Adrenal gland (tissue), 12 donors: ENCODE data around the gene SIK2. TPM values are rescaled to one million over a fixed set of nuclear protein-coding genes. Genes with fewer than 3 reads are reported as not detected.

Experiments used
- DNase-seq, 7 donors: peaks; one replicate each; pipeline ENCODE4 v3.0.0-alpha.2; 2019 to 2020
- H3K27ac ChIP-seq, 5 donors: fragments of 200-600 bp; sonication (generic) in 4 of 5; 1 replicate in 3 of 5; 2 replicates in 2 of 5; pipeline versions ENCODE4 v1.5.1 to v1.8.0; 2016 to 2020; ENCODE audit warnings: mild to moderate bottlenecking in 1 of 5
- H3K27me3 ChIP-seq: fragments of 200-600 bp; 2 replicates; pipeline ENCODE4 v1.8.0; 2021
- H3K36me3 ChIP-seq, 2 donors: fragments of 200-600 bp; replicated peaks in 1 of 2; 1 replicate in 1 of 2; 2 replicates in 1 of 2; pipeline versions ENCODE4 v1.5.1 to v1.8.0; 2018 to 2022
- H3K4me1 ChIP-seq, 2 donors: fragments of 200-600 bp; replicated peaks in 1 of 2; 1 replicate in 1 of 2; 2 replicates in 1 of 2; pipeline versions ENCODE4 v1.5.1 to v1.8.0; 2018 to 2021
- H3K4me3 ChIP-seq, 4 donors: fragments of 200-600 bp; sonication (generic) in 3 of 4; one replicate each; pipeline ENCODE4 v1.5.1; 2016 to 2018
- H3K9me3 ChIP-seq, 3 donors: fragments of 200-600 bp; sonication (generic) in 1 of 3; replicated peaks in 1 of 3; 1 replicate in 2 of 3; 2 replicates in 1 of 3; pipeline versions ENCODE4 v1.5.1 to v1.8.0; 2016 to 2021
- POLR2A ChIP-seq, 2 donors: fragments of 450-650 bp; IDR thresholded peaks; one replicate each; pipeline ENCODE4 v1.6.1; 2017; ENCODE audit warnings: antibody characterized with exemption in 2 of 2, mild to moderate bottlenecking in 2 of 2, moderate library complexity in 1 of 2
- WGBS, 4 donors: extraction: QIAGEN DNeasy Blood & Tissue Kit in 2 of 4; methylation state at CpG; one replicate each; pipeline versions ENCODE4 v1.1.5 to v1.1.7; 2013 to 2017; 5-methylcytosine and 5-hydroxymethylcytosine counted together
- intact Hi-C, 2 donors: fragments of 100-400 bp; cut with DNase I; formaldehyde crosslinking; loops; one replicate each; pipeline versions ENCODE4 v1.14.1 to v1.15.0; 2022 to 2023
- polyA plus RNA-seq, 3 donors: library from polyadenylated mRNA; stranded (reverse); fragments of 200-250 nt in 2 of 3; fragments of 350-450 nt in 1 of 3; fragmentation: Illumina TruSeq in 1 of 3; extraction: RNeasy Lipid Tissue Mini Kit (QIAGEN cat#74804) in 1 of 3; gene quantifications; one replicate each; pipeline ENCODE4 v1.2.3, GENCODE V29; 2013 to 2014
- total RNA-seq, 9 donors: library from RNA; depleted of rRNA in 4 of 9; stranded (reverse); fragments of >200 nt in 4 of 9; fragments of 120-200 nt in 1 of 9; fragmentation: NEBNext Ultra II Directional in 1 of 9; extraction: Animal tissue kit (Norgen Biotek cat#: 25700) in 1 of 9; gene quantifications; one replicate each; pipeline versions ENCODE4 v1.1.0 to v1.2.4, GENCODE V29; 2013 to 2023
- TF ChIP-seq, protein P1 (sequence below), 6 experiments: fragments of 450-650 bp in 4 of 6; fragments of 200-600 bp in 2 of 6; sonication (generic) in 1 of 6; IDR thresholded peaks; 1 replicate in 5 of 6; 2 replicates in 1 of 6; pipeline versions ENCODE4 v1.5.1 to v1.8.0; 2016 to 2021; ENCODE audit warnings: antibody characterized with exemption in 6 of 6, mild to moderate bottlenecking in 2 of 6, moderate library complexity in 1 of 6
- donor health status: healthy with polysubstance abuse.
- donor health status: Bipolar disorder and iron deficiency.
- donor health status: DM: yes; HTN: yes; CAD: no.
- donor health status: DM: no; HTN: no; CAD: no.
- donor health status: DM: no; HTN: no; CAD: no.
- donor health status: DM: yes; HTN: yes; CAD: no.

Gene SIK2
- total and polyA plus RNA-seq, 12 donors = 7.6 to 33.0 (median 25.3) TPM

DNA sequence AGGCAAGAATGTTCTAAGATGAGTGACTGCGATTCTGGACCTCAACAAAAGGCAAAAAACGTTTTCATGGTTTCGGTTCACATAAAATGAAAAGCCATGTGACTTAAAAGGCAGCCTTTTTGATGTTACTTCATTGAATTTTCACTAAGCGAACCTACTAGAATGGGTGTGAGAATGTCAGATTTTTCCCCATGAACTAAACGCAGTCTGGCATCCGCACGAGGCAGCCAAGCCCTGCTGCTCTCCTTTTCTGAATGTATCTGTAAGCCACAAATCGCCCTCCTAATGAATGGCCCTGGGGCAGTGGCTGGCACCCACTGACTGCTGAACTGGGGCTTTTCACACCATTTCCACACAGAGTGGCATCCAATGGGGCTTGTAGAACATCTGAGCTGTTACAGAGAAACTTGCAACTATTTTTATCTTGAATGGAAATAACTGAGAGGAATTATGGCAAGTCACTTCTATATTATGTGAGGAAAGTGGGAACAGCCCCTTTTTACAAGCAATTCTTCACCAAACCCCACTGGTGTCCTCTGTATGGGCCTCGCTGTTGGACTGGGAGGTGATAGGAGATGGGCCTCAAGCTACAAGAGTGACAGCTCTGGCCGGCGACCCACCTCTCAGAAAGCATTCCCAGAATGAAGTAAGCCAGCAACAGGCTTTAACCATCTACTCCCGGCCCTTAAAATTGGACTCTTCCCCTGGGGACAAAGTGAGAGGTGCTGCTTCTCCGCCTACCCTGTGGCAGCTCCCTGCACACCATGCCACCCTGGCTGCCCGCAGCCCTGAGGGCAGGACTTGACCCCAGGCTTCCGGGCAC is 134.6 kb downstream of the SIK2 start:
- H3K9me3 ChIP-seq = no peaks in the 10 kb centered on the region
- no peak for TF ChIP-seq POLR2A (IDR thresholded peaks at IDR 0.05)
- TF ChIP-seq, protein P1, sequence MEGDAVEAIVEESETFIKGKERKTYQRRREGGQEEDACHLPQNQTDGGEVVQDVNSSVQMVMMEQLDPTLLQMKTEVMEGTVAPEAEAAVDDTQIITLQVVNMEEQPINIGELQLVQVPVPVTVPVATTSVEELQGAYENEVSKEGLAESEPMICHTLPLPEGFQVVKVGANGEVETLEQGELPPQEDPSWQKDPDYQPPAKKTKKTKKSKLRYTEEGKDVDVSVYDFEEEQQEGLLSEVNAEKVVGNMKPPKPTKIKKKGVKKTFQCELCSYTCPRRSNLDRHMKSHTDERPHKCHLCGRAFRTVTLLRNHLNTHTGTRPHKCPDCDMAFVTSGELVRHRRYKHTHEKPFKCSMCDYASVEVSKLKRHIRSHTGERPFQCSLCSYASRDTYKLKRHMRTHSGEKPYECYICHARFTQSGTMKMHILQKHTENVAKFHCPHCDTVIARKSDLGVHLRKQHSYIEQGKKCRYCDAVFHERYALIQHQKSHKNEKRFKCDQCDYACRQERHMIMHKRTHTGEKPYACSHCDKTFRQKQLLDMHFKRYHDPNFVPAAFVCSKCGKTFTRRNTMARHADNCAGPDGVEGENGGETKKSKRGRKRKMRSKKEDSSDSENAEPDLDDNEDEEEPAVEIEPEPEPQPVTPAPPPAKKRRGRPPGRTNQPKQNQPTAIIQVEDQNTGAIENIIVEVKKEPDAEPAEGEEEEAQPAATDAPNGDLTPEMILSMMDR (IDR thresholded peaks at IDR 0.05) = no peak
- no peak overlapping the region for H3K4me3 ChIP-seq
- H3K36me3 ChIP-seq = peaks cover 0 to 14% of the 10 kb centered on the region in 2 donors
- intact Hi-C loops = no loop called here
- H3K4me1 ChIP-seq = peaks cover 48 to 70% of the 10 kb centered on the region in 2 donors
- WGBS, 4 donors = 80 to 83% (median 82%) methylated on average over 14 to 15 of the region's 15 CpGs
- H3K27me3 ChIP-seq = no peaks in the 10 kb centered on the region
- H3K27ac ChIP-seq = peak overlapping the region; percentile 10 to 99 (median 93)
- DNase-seq = no peak

DNA sequence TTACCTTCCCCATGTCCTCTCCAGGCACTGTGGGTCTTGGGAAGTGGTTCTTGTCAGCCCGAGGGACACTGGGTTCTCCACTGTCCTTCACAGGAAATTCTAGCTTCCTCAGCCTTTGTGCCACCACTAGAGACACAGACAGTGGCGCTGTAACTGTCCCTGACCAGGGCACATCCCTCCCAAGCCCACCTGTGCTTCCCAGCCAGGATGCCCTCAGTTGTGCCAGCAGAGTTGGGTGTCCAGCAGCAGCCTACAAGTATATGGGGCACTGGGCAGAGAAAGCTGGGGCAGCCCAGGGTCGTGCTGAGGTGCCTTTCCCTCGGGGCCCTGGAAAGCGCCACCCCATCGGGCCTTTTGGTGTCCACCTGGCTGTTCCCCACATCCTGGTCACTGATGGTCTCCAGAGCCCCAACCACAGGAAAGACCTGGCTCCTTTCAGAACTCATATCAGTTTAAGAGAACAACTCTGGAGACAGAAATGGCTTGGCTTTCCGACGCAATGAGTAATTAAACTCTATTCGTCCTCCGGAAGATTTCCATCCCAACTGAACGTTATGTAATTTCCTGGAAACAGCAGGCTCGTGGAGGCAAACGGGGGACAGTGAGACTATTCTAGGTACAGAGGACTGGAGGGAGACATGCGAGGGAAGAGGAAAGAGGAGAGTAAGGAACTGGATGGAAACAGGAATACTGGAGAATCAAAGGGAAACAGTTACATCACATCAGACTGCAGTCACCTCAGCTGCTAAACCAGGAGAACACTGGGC is 135.4 kb downstream of the SIK2 start:
- TF ChIP-seq, protein P1 (IDR thresholded peaks at IDR 0.05) = no peak
- peak in 1 of 2 donors; percentile 5 for TF ChIP-seq POLR2A (IDR thresholded peaks at IDR 0.05)
- peak in 2 of 7 donors; percentile 49 to 81 for DNase-seq
- peak overlapping the region; percentile 10 to 99 (median 93) for H3K27ac ChIP-seq
- H3K4me1 ChIP-seq = peaks cover 47 to 62% of the 10 kb centered on the region in 2 donors
- H3K36me3 ChIP-seq = peaks cover 0 to 20% of the 10 kb centered on the region in 2 donors
- intact Hi-C loops = no loop called here
- H3K9me3 ChIP-seq = no peaks in the 10 kb centered on the region
- H3K27me3 ChIP-seq = no peaks in the 10 kb centered on the region
- WGBS, 4 donors = 51 to 66% (median 58%) methylated on average over 12 to 14 of the region's 14 CpGs
- no peak overlapping the region for H3K4me3 ChIP-seq

DNA sequence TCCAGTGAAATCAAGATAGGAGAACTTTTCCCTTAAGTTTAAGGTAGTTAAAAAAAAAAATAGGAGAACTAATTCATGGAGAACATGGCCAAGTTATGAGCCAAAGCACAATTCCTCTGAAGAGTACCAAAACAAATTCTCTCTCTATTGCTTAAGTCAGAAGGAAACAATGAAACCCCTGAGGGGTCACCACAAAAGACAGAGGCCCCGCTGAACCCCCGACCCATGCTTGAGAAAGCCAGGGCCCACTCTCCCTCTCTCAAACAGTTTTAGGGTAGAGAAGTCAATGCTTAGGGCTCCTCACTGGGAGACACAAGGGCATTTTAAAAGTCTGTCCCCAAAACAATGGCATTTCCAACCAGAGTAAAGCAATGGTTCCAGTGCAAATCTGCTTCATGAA is 137.1 kb downstream of the SIK2 start:
- intact Hi-C loops = no loop called here
- H3K27ac ChIP-seq = peak overlapping the region in 4 of 5 donors; percentile 55 to 99 (median 93)
- no peak overlapping the region for H3K4me3 ChIP-seq

More for the DNA sequence above, 137.1 kb downstream of the SIK2 start:
- Histone ChIP-seq H3K4me1 (peaks cover 32 to 46% of the 10 kb centered on the region in 2 donors), H3K9me3 (no peaks in the 10 kb centered on the region), H3K27me3 (no peaks in the 10 kb centered on the region), H3K36me3 (peaks cover 0 to 37% of the 10 kb centered on the region in 2 donors)
- TF ChIP-seq POLR2A (IDR thresholded peaks at IDR 0.05) = no peak
- TF ChIP-seq, protein P1 (IDR thresholded peaks at IDR 0.05) = no peak
- DNase-seq = no peak
- WGBS, 4 donors = 83 to 96% (median 90%) methylated on average over 2 of the region's 2 CpGs
